ENCODE results near the gene SLC22A23.
"Not testable (repeated sequence)": the region's sequence is repeated elsewhere in the genome, so short reads cannot be mapped to it uniquely, and the experiment has no call there.

Gene SLC22A23

DNA sequence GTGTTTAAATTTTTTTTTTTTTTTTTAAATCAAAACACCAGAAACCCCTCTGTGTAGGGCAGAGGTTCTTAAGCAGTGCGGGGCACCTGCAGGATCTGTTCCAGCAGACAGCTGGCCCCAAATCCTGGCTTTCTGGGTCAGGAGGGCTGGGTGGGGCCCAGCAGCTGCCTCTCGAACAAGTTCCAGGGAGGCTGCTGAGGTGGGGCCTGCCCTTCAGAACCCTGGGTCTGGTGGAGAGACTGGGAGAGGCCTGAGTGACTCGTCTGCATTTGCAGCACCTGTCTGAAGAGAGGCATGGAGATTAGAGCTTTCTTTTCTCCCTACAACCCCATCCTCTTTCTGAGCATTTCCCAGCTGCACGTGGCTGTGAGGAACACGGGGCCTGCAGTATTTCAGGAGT, 189.7 kb downstream of the SLC22A23 start:
- DNase-seq (ENCODE audit: low read depth in 2 of 2) = no peak

DNA sequence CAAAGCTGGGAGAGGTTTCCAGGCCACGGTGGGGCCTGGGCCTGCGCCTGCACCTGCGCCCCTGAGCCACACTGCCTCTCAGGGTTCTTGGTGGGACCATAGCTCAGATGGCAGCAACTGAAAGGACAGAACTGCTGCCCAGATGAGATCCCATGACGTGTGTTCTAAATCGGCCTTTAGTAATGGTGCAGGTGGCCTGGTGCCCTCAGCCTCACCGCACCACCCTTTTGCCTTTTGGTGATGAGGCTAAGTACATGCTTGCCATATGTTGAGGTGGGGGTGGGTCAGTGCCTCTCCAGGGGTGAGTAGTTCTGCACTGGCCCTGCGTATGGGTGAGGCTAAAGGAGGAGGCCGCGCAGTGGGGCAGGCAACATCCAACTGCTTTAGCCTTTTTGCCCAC, 190.7 kb downstream of the SLC22A23 start:
- no peak for DNase-seq (ENCODE audit: low read depth in 2 of 2)

DNA sequence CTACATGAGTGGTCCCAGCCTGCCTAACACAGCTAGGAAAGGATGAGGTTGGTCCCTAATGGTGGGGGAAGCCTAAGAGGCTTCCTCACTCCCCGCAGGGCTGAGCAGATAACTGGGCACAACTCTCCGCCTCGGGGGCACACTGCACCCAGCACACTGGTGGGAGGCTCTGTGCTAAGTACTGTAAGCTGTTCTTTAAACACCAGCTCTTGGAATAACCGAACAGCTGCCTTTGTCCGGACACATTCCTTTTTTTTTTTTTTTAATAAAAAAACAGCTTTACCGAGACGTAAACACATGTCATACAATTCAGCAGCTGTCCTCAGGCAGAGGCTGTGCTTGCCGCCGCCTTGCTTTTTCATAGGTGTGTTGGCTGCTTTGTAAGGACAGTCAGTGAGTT, 191.2 kb downstream of the SLC22A23 start:
- DNase-seq (ENCODE audit: low read depth in 2 of 2) = no peak

DNA sequence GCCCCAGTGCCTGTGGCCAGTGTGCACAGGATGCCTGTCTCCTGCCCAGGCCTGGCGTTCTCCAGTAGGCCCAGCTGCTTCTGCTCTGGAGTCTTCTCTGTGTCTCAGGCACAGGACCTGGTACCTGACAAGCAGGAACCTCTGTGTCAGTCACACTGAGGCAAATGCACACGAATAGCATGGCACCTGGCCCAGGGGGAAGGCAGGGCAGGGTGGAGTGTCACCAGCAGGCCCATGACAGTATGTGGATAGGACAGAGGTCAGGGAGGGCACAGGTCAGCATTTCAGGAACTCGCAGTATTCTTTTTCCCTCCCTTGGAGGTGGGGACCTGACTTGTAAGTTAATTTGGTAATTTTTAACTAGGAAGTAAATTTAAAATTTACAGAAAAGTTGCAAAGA, 192.5 kb downstream of the SLC22A23 start:
- DNase-seq (ENCODE audit: low read depth in 2 of 2) = no peak

DNA sequence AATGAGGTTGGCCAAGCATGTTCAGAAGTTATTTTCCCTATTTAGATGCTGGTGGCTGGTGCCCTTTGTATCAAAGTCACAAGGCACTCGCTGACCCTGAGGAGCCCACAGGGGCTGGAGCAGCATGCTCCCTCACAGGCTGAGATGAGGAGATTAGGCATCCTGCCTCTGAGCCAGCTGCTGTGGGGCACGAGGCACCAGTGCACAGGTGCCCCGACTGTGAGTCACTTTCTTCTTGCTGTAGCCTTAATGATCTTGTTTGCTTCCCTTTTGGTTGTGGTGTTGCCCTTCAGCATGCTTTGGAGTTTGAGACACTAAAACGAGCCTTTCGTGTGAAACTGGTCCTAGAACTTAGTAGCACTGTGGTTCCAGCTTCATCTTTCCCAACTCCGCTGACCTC, 193.8 kb downstream of the SLC22A23 start:
- DNase-seq (ENCODE audit: low read depth in 2 of 2) = no peak

DNA sequence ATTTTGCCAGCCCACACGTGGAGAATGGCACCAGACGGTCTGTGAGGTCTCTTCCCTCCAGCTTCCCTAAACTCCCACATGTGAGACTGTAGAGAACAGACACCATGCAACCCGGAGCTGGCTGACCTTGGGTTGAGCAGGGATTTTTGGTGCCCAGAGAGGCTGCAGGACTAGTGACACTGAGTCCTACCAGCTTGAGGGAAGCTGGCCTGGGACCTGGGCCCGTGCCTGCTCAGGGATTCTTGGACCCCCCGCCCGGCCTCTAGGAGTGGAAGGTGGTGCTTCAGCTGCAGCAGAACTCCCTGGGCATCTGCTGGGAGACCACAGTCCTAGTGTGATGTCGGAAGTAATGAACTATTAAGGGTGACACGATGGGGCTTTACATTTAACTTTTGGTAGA, 194.9 kb downstream of the SLC22A23 start:
- no peak for DNase-seq (ENCODE audit: low read depth in 2 of 2)

DNA sequence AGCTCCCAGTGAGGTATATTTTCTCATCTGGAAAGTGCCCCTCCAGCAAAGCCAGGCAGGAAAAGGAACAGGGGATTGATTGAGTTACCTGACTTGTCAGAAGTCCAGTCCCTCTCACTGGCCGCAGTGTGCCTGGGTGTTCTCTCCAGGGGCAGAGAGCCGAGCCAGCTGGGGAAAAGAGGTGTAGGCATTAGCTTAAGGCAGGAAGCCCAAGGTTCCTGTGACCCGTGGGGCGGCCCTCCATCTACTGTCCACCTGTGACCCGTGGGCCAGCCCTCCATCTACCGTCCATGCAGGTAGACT, 195.4 kb downstream of the SLC22A23 start:
- no peak for DNase-seq (ENCODE audit: low read depth in 2 of 2)

DNA sequence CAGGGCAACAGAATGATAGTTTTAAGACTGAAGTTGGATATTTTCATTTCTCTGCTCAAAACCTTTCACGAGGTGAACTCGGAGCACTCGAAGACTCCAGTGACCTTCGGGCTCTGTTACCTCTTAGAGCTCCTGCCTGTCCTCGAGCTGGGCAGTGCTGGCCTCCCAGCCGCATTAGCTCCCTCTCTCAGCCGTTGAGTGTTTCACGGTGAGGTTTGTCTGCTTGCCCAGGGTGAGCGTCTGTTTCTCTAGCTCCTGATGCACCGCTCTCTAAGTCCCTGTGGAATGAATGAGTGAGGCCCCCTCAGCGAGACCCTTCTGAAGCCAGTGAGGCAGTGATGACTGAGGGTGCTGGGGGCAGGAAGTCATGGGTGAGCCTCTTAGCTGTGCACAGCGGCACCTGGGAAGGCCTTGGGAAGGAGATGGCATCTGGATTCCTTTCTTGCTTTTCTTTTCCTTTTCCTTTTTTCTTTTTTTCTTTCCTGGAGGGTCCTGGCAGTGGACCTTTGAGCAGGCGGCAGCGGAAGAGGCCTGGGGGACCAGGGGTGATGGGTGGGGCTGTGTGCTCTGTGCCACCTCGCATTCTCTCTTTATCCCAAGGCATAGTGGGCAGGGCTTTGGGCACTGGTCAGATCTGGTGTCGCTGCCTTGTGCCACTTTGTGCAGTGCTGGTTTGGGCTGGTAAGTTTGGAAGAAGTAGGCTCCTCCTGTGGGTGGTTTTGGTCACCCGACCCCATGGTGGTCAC, 195.9 kb downstream of the SLC22A23 start:
- no peak for DNase-seq (ENCODE audit: low read depth in 2 of 2)

DNA sequence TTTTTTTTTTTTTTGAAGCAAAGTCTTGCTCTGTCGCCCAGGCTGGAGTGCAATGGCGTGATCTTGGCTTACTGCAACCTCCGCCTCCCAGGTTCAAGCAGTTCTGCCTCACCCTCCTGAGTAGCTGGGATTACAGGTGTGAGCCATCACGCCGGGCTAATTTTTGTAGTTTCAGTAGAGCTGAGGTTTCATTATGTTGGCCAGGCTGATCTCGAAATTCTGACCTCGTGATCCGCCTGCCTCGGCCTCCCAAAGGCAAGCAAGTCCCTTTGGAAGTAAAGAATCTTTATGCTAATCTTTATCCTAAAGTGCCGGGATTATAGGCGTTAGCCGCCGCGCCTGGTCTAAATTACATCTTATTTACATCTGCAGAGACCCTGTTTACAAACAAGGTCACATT, 196.6 kb downstream of the SLC22A23 start:
- no peak for DNase-seq (ENCODE audit: low read depth in 2 of 2)

DNA sequence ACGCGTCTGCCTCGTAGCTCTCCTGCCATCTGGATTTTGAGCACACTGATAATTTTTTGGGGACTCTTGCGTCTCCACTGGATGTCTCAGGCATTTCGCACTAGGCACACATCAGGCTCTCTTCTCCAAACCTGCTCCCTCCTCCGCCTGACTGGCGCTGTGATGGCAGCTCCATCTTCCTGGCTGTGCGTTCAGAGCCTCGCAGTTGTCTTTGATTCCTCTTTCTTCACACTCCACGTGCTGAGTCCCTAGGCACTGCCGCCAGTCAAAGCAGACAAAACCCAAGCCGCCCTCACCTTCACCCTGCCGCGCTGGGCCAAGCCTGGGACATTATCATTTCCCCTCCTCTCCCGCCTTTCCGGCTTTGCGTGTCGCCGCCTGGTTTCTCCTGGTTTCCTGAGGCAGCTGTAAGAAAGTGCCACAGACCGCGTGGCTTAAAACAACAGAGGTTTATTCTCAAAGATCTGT, 197.3 kb downstream of the SLC22A23 start:
- no peak for DNase-seq (ENCODE audit: low read depth in 2 of 2)

DNA sequence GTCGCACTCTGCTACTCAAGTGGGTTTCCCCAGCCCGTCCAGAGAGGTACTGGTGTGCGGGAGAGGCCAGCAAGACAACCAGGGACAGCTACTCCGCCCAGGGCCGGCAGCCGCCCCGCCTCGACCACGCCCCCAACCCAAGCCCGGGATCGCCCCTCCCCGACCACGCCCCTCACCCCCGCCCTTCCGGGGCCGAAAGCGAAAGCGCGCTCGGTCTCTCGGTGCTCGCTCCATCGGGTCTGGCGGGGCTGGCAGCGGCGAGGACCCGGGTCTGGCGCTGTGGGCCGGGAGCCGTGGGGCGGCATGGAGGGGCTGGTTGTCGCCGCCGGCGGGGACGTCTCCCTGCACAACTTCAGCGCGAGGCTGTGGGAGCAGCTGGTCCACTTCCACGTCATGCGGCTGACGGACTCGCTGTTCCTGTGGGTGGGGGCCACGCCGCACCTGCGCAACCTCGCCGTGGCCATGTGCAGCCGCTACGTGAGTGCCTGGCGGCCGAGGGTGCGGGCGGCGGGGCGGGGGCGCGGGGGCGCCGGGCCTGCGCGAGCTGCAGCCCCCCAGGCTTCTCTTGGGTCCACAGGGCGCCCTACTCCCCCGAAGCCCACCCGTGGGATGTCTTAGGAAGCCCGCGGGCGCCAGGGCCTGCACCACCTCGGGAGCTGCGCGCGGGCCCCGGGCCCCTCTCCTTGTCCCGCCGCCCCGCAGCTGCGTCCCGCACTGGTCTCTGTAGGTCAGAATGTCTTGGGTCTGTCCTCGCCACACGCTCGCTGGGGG, 197.9 kb downstream of the SLC22A23 start, which contains the start of gene PSMG4:
Gene PSMG4, plus strand, starts transcription at position 228 of the 771 bp plus-strand sequence. Its CDS starts 76 bp downstream, at position 304.
- peak; percentile 92 to 94 for DNase-seq (ENCODE audit: low read depth in 2 of 2)

DNA sequence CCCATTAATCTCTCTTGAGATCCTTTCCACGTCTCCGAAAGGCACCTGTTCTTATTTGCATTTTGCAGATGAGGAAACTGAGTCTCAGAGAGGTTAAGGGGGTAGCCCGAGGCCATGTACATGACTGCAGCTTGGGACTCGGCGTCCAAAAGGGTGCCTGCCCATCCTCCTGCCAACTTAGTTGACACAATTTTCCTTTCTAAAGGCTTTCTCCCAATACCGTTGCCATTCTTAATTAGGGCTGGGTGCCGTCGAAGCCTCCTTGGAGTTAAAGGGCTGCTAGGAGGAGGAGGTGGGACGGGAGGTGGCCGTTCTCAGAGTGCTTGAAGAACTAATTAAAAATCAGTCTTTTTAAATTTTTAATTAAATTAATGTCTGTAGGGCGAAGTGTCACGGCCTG, 198.6 kb downstream of the SLC22A23 start:
- DNase-seq (ENCODE audit: low read depth in 2 of 2) = no peak

DNA sequence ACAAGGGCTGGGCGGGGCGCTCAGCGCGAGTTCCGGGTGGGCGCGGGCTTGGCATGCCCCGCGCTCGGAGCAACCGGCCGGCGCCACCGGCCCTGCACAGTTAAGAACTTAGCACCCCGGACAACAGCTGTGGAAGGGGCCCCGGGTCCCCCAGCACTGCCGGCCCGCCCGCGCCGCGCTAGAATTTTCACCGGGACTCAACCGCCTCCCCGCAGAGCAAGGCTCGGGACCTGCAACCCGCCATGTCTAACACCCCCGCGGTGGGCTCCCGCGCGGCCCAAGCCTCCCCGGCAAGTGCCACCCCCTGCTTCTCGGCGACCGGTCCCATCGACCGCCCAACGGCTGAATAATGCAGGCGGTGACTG, 203.3 kb downstream of the SLC22A23 start:
- DNase-seq (ENCODE audit: low read depth in 2 of 2) = no peak

DNA sequence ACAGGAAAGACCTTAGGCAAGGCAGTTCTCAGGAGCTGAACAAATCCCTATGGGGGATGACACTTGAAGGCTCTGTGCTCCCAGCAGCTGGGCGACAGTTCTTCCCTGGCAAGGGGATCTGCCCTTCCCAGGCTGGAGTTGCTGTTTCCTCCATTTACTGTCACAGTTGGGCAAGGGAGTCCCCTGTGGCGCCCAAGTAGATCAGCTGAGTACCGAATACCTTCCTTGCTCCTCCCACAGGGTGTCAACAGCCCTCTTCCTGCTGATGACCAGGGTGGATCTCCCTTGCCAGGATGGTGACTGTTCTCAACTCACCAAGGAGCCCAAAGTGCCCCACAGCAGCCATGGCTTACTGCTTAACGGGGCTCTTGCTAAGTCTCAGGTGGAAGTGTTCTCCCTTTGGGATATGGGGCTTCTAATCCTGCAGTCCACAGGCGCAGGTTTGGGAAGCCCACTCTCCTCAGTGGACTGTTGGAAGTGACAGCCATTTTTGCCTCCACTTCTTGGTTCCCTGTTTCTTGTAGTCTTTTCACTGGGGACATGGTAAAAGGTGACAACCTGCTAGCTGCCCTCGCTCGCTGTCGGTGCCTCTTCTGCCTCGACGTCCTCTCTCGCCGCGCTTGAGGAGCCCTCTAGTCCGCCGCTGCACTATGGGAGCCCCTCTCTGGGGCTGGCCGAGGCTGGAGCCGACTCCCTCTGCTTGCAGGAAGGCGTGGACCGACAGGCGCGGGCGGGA, 203.8 kb downstream of the SLC22A23 start:
- no peak for DNase-seq (ENCODE audit: low read depth in 2 of 2)

DNA sequence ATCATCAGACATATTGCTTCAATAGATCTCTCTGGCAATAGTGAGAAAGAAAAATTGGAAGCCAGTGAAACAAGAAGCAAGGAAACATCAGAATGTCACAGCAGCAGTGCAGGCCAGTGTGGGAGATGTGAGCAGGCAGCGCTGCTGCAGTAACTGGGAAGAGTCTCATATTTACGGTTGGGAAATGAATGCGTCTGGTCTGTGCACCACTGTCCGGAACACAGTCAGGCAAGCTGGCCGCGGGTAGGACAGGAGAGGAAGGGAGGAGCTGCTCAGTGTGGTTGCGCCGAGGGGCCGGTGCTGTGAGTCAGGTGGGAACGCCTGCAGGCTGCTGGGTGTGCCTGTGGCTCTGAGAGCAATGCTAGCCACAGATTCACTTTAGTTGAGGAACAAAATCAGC, 204.5 kb downstream of the SLC22A23 start:
- no peak for DNase-seq (ENCODE audit: low read depth in 2 of 2)

DNA sequence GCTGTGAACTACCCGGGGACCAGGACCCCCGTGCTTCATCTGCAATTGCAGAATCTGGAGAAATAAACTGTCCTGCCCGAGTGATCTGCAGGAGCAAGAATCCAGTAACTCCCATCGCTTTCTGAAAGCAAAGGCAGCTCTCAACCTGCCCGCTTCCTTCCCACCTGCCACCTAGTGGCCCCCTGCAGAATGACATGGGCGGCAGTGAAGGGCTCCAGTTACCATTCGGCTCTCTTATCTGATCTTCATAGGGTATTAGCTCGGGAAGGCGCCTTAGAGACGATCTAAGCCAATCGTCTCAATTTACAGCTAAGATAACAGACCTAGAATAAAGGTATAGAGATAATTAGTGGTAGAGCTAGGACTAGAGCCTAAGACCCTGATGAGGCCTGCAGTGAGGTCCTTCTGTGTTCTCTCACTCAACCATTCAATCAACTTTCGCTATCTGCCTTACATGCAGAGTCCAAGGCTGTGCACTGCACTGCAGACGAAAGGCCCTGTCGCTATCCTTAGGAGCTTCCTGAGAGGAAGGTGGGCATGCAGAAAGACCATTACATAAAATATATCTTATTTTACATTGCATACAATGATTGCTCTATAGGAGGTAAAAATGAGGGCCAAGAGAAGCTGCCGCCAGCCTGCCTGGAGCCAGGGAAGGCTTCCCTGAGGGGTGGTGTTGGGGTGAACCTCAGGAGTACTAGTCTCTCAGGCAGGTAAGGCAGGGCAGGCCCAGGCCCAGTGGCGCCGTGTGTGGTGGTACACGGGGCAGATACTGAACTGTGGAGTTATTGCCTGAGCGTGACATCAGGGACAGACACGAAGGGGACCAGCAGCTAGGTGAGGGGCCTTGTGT, 205.2 kb downstream of the SLC22A23 start:
- peak; percentile 66 to 72 for DNase-seq (ENCODE audit: low read depth in 2 of 2)

DNA sequence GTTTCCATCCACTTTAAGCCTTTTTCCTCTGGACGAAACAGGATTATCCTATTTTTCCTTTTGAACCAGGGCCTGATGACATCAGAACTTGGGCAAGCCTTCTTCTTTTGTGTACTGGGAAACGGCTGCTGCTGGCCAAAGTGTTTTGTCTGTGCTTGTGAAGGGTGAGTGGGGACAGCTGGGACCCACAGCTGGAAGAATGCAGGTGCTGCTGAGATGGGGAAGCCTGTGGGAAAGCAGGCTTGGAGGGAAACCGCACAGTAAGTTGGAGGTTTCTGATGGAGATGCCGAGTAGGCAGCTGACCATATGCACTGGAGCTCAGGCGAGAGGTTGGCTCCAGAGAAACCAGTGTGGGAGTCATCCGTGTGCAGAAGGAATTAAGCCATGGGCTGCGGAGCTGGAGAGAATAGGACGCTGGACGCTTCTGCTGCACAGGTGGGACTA, 206.6 kb downstream of the SLC22A23 start:
- DNase-seq (ENCODE audit: low read depth in 2 of 2) = no peak

DNA sequence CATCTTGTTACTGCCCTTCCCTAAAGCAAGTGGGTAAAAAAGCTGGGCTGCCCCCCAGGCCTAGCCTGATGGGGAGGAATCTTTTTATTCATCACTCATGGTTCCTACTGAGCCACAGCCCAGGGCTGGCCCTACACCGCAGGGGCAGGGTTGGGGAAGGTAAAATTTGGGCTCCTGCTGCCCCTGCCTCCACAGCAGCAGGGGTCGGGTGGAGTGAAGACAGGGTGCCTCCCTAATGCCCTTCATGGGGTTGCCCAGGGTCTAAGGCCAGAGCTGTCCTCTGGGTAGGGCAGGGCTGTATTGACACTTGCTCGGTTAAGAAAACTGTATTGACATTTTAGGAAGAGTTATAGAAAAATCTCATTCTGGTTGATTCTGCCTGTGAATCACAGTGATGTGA, 207.0 kb downstream of the SLC22A23 start:
- DNase-seq (ENCODE audit: low read depth in 2 of 2) = no peak

DNA sequence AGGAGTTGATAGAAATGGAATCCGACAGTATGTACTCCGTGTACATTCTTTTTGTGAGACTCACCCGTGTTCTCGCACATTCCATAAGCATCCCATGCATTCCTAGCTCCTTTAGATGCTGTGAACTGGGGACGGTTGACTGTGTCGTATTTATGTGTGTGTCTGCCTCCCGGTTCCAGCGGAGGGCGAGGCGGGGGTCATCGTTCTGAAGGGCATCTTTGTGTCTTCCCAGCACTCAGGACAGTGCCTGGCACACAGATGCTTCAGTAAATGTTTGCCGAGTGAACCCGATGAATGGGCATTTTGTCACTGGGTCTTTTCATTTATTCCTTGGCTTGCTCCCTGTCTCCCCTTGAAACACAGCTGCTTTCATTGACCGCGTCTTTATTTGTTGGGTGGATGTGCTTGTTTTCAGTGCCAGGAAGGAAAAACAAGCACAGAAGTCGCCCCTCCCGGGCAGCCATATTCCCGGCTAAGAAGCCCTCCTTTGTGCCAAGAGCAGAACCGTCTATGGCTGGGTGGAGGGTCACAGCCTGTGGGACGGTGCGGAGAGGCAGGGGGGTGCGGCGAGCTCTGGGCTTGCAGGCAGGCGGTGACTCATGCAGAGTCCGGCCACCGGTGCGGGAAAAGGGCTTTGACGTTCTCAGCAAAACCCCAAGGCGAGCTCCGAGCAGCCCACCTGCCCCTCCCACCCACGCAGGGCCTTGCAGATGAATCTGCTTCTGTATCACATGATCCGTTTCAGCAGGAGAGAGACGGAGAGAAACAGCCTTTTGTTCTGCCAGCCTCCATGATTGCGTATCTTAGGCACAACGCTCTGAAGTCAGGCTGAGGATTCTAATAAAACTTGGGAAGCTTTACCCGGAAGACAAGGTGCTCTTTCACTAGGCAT, 209.3 kb downstream of the SLC22A23 start:
- no peak for DNase-seq (ENCODE audit: low read depth in 2 of 2)

DNA sequence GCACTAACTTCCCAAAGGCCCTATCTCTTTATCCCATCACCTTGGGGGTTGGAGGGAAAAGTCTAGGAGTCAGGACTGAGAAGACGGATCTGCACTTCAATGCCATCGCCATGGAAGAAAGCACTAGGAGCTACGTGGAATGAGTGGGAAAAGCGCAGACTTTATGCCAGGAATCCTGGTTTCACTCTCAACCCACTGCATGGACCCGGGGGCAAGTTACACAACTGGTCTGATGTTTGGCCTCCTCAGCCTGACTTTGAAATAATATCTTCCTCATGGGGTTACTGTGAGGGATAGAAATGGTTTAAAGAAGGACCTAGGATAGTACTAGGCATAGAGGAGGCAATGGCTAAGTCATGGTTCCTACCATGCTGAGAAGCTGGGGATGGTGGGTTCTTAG, 211.6 kb downstream of the SLC22A23 start:
- DNase-seq (ENCODE audit: low read depth in 2 of 2) = no peak

DNA sequence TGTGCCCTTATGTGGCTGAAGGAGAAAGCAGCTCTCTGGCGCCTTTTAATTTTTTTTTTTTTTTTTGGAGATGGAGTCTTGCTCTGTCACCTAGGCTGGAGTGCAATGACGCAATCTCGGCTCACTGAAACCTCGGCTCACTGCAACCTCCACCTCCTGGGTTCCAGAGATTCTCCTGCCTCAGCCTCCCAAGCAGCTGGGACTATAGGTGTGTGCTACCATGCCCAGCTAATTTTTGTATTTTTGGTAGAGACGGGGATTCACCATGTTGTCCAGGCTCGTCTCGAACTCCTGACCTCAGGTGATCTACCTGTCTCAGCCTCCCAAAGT, 212.1 kb downstream of the SLC22A23 start:
- not testable (repeated sequence) for DNase-seq (ENCODE audit: low read depth in 2 of 2)

All from stimulated activated CD8-positive, alpha-beta memory T cell treated with anti-CD3 and anti-CD28 coated beads, Interleukin-7, amount 100 ng/mL, for 1 hour (primary cell).